ENCODE results near the gene ALKBH8.

- TF ChIP-seq POLR2A (IDR thresholded peaks at IDR 0.05; ENCODE audit: low read length): no peak
- no peak for TF ChIP-seq GATA1 (IDR thresholded peaks at IDR 0.05; ENCODE audit: low read depth, low read length)
Observed at GRCh38 chr11:107567739-107568335, 2.3 kb upstream of the ALKBH8 start.
